ENCODE results near the gene GDF9.

Gene GDF9

GRCh38 chr5:132828846-132829494, 37.3 kb downstream of the GDF9 start:
- Mint-ChIP-seq H3K36me3 (ENCODE audit: low read depth) (no peaks in the 10 kb centered on the region), H3K4me1 (no peaks in the 10 kb centered on the region), H3K27ac (peak overlapping the region in 2 of 3 experiments; percentile 31 to 48), H3K27me3 (ENCODE audit: low read depth) (peaks cover 78% of the 10 kb centered on the region), H3K9me3 (no peaks in the 10 kb centered on the region), H3K4me3 (peak overlapping the region; percentile 89 to 93 (median 91))
- no peak for TF ChIP-seq CTCF (IDR thresholded peaks at IDR 0.05; ENCODE audit: unreplicated experiment in 3 of 3)

- peaks cover 76% of the 10 kb centered on the region for H3K27me3 Mint-ChIP-seq (ENCODE audit: low read depth)
- no peak for TF ChIP-seq CTCF (IDR thresholded peaks at IDR 0.05; ENCODE audit: unreplicated experiment in 3 of 3)
- H3K27ac Mint-ChIP-seq: no peak overlapping the region
- H3K4me1 Mint-ChIP-seq: no peaks in the 10 kb centered on the region
- H3K9me3 Mint-ChIP-seq: no peaks in the 10 kb centered on the region
- no peaks in the 10 kb centered on the region for H3K36me3 Mint-ChIP-seq (ENCODE audit: low read depth)
- peak overlapping the region; percentile 64 to 93 (median 91) for H3K4me3 Mint-ChIP-seq
Observed at GRCh38 chr5:132827943-132828673, 38.2 kb downstream of the GDF9 start.

GRCh38 chr5:132826424-132827082, 39.7 kb downstream of the GDF9 start:
- Mint-ChIP-seq H3K4me1 (peaks cover 6% of the 10 kb centered on the region), H3K27me3 (ENCODE audit: low read depth) (peaks cover 74% of the 10 kb centered on the region), H3K4me3 (peak overlapping the region in 2 of 3 experiments; percentile 27 to 52), H3K9me3 (no peaks in the 10 kb centered on the region), H3K36me3 (ENCODE audit: low read depth) (no peaks in the 10 kb centered on the region), H3K27ac (no peak overlapping the region)
- TF ChIP-seq CTCF (IDR thresholded peaks at IDR 0.05; ENCODE audit: unreplicated experiment in 3 of 3): no peak

GRCh38 chr5:132825834-132826391, 40.4 kb downstream of the GDF9 start:
- Mint-ChIP-seq H3K4me1 (peaks cover 7% of the 10 kb centered on the region), H3K9me3 (no peaks in the 10 kb centered on the region), H3K4me3 (no peak overlapping the region), H3K27me3 (ENCODE audit: low read depth) (peaks cover 68% of the 10 kb centered on the region), H3K36me3 (ENCODE audit: low read depth) (no peaks in the 10 kb centered on the region), H3K27ac (no peak overlapping the region)
- TF ChIP-seq CTCF (IDR thresholded peaks at IDR 0.05; ENCODE audit: unreplicated experiment in 3 of 3): no peak

GRCh38 chr5:132825033-132825833, 41.0 kb downstream of the GDF9 start:
- TF ChIP-seq CTCF (IDR thresholded peaks at IDR 0.05; ENCODE audit: unreplicated experiment in 3 of 3): no peak
- H3K36me3 Mint-ChIP-seq (ENCODE audit: low read depth): no peaks in the 10 kb centered on the region
- no peak overlapping the region for H3K27ac Mint-ChIP-seq
- H3K9me3 Mint-ChIP-seq: no peaks in the 10 kb centered on the region
- peaks cover 73% of the 10 kb centered on the region for H3K27me3 Mint-ChIP-seq (ENCODE audit: low read depth)
- H3K4me1 Mint-ChIP-seq: peaks cover 10% of the 10 kb centered on the region
- H3K4me3 Mint-ChIP-seq: peak overlapping the region in 1 of 3 experiments; percentile 26

All from nephron (organoid).